Motor neuron (in vitro differentiated cells): ENCODE data around the gene SPRED2. TPM values are rescaled to one million over a fixed set of nuclear protein-coding genes. Genes with fewer than 3 reads are reported as not detected.
A peak's percentile ranks its signal among the peaks of the same experiment; 100 is the strongest.
"Not testable (repeated sequence)": the region's sequence is repeated elsewhere in the genome, so short reads cannot be mapped to it uniquely, and the experiment has no call there.

Experiments used
- ATAC-seq, 8 experiments: fragments of 200-7000 bp; cut with Tn5 transposase; replicated peaks in 6 of 8; 2 replicates each; pipeline ENCODE4 v1.8.0; 2021; ENCODE audit warnings: mild to moderate bottlenecking in 8 of 8, moderate library complexity in 8 of 8
- H3K27ac ChIP-seq, 2 donors: fragments of 250-450 bp; sonication (Bioruptor Pico); 2 replicates each; pipeline ENCODE4 v1.9.0; 2021; ENCODE audit warnings: antibody characterized with exemption in 2 of 2, mild to moderate bottlenecking in 2 of 2, moderate library complexity in 1 of 2
- H3K4me1 ChIP-seq, 2 donors: fragments of 250-450 bp; sonication (Bioruptor Pico); replicated peaks in 1 of 2; 2 replicates each; pipeline ENCODE4 v1.6.1; 2021; ENCODE audit warnings: antibody characterized with exemption in 2 of 2, mild to moderate bottlenecking in 2 of 2, moderate library complexity in 1 of 2
- H3K4me3 ChIP-seq, 5 donors: fragments of 250-450 bp; sonication (Bioruptor Pico); 2 replicates each; pipeline ENCODE4 v1.9.0; 2021; ENCODE audit warnings: antibody characterized with exemption in 5 of 5, mild to moderate bottlenecking in 5 of 5, moderate library complexity in 4 of 5
- WGBS, 10 experiments: fragments of 450-650 bp; shearing (Covaris generic); methylation state at CpG; one replicate each; pipeline ENCODE4 v1.0.0; 2022; 5-methylcytosine and 5-hydroxymethylcytosine counted together
- in situ Hi-C, 9 experiments: fragments of 400-800 bp; cut with MboI; loops; one replicate each; pipeline ENCODE4 v1.15.0; 2021; ENCODE audit warnings: low sequenced_read_pairs in 9 of 9, low pct_unique_long_range_greater_than_20kb in 2 of 9; ENCODE audit not compliant: unreplicated experiment in 9 of 9
- total RNA-seq, 8 experiments: library from RNA; unstranded; fragments of 300-600 nt; gene quantifications; 2 replicates each; pipeline versions ENCODE4 v1.2.3 to v1.2.4, GENCODE V29; 2022

Gene SPRED2
- total RNA-seq, 8 experiments from 2014 or later, result 8.9 to 38.3 (median 15.5) TPM

DNA sequence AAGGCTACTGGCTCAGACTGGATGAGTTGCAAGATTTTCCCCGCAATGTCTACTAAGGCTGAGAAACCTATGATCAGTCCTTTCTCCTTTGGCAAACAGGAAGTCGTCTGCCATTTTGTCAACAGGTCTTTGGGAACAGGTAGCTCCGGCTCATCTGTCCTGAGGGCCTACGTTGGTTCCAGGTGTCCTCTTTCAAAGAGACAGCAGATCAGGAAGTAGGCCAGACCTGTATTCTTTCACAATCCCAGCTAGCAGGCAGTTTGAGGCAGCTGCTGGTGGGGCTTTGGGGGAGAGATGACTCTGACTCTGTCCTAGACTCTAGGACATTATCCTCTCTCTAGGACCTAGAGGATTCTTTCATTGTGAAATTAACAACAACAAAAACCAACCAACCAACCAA is 106.1 kb downstream of the SPRED2 start:
- WGBS, 10 experiments, result 73 to 100% (median 90%) methylated on average over 1 to 4 of the region's 4 CpGs; no CpG with 5 or more reads in 3 of the 10 experiments
- ATAC-seq, result no peak
- in situ Hi-C loops, result no loop called here
- H3K4me1 ChIP-seq, result no peaks in the 10 kb centered on the region
- no peak overlapping the region for H3K27ac ChIP-seq
- H3K4me3 ChIP-seq, result no peak overlapping the region

DNA sequence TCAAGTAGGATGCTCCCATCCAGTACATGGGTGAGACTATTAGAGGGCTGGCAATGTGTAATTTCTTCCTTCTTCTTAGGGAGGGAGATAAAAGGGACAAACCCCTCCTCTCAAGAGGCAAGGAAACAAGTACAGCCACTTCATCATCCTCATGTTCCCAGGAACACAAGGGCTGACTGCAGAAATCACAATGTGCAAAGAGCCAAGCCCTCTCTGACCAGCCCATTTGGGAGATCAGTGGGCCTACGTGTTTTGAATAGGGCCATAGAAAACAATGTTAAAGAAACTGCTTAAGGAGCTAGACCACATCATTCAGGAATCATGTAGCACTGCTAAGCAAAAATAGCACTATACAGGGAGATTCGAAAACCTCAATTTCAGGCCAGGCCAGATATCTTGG is 107.3 kb downstream of the SPRED2 start:
- H3K4me3 ChIP-seq, result no peak overlapping the region
- ATAC-seq, result no peak
- H3K4me1 ChIP-seq, result no peaks in the 10 kb centered on the region
- H3K27ac ChIP-seq, result no peak overlapping the region
- 55 to 100% (median 100%) methylated on average over 1 to 2 of the region's 2 CpGs; no CpG with 5 or more reads in 5 of the 10 experiments for WGBS, 10 experiments
- in situ Hi-C loops, result no loop called here

DNA sequence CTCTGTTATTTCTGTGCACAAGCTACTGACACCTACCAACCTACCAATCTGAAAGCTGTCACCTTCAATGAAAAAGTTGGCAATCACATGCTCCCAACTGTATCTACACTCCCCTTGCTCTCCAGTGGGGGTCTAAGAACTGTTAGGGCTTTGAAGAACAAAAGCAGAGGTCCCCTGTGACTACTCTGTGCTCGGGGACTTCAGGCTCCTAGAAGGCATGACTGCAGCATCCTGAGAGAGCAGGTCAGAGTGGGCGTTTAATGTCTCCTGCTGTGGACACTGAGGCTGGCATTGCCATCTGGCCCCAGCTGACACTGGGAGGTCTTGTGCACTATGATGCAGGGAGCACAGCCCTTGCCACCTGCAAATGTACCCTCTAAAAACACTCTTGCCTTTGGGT is 111.5 kb downstream of the SPRED2 start:
- no peak for ATAC-seq
- no peak overlapping the region for H3K4me3 ChIP-seq
- no peaks in the 10 kb centered on the region for H3K4me1 ChIP-seq
- 83 to 100% (median 100%) methylated on average over 1 of the region's 2 CpGs; no CpG with 5 or more reads in 7 of the 10 experiments for WGBS, 10 experiments
- H3K27ac ChIP-seq, result no peak overlapping the region
- in situ Hi-C loops, result no loop called here

DNA sequence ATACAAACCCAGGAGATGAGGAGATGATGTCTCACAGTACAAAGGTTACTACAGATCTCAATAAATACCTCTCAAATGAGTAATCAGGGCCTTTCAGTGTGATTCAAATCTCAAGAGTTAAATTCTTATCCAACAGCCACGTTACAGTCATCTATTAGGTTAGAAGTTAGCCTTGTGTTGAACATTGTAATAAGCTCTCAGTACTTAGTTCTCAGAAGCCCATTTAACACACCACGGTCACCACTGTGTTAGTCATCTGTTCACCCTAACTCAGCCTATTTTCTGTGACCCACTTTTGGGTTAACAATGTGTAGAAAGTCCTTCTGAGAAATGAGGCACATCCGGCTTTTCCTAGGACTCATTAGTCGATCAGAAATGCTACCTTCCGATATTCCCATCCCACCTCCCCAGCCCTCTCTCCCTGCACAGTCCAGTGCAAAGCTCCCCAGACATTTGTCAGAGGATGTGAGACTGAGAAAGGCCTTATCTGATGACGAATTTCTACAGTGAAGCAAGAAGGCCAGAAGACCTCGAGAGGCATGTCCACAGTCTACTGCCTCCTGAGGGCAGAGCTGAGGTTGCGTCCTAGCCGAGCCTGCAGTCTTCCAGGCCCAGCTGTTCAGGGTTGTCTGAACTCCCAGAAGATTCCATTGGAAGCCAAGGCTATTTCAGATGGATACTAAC is 112.2 kb downstream of the SPRED2 start:
- 0 to 100% (median 88%) methylated on average over 1 to 7 of the region's 9 CpGs; no CpG with 5 or more reads in 3 of the 10 experiments for WGBS, 10 experiments
- no peak overlapping the region for H3K27ac ChIP-seq
- H3K4me3 ChIP-seq, result no peak overlapping the region
- in situ Hi-C loops, result no loop called here
- ATAC-seq, result peak in 4 of 8 experiments; percentile 29 to 94 (median 84)
- no peaks in the 10 kb centered on the region for H3K4me1 ChIP-seq

DNA sequence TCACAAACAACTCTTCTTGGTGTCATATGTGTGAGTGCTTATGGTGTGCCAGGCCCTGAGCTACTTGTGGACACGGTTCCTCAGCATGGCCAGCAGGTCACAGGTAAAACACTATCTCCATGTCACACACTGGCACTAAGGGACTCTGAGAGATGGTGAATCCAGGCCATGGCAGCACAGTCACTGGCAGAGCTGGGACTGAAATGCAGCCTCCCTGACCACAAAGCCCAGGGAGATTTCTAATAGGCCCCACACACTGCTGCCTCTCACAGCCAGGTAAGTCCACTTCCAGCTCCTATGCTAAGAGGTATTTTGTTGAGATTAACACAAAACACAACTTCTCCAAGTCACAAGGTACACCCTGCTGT is 112.7 kb downstream of the SPRED2 start:
- Histone ChIP-seq H3K27ac (no peak overlapping the region), H3K4me3 (no peak overlapping the region), H3K4me1 (no peaks in the 10 kb centered on the region)
- ATAC-seq, result no peak
- 75 to 100% methylated on average over 1 of the region's 1 CpG; no CpG with 5 or more reads in 8 of the 10 experiments for WGBS, 10 experiments
- in situ Hi-C loops, result no loop called here

DNA sequence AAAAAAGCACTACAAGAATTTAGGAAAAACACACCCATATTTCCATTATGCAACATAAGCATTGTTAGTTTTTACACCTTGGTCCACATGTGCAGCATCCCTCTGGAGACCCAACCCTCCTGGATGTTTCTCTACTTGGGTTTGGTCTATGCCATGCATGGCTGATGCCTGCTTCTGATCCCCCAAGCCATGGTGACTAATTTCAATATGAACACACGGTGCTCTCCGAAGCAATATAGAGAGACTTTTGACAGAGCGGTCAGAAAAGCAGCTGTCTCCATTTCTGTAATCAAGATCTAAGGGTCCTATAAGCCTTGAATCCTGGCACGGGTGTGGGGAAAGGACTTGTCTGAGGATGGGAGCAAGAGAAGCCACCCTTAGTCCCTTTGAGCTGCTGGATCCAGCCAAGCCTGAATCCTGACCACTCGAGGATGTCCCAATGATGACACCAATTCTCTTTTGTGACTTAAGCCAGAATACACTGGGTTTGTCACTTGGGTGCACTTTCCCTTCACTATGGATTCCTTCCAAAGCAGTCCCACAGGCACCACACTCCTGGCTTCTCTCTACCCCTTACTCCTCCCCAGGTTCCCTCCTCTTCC is 113.2 kb downstream of the SPRED2 start:
- no peak for ATAC-seq
- Histone ChIP-seq H3K4me1 (no peaks in the 10 kb centered on the region), H3K27ac (no peak overlapping the region), H3K4me3 (no peak overlapping the region)
- WGBS, 10 experiments, result 60 to 98% (median 87%) methylated on average over 2 to 5 of the region's 5 CpGs; no CpG with 5 or more reads in 4 of the 10 experiments
- in situ Hi-C loops, result no loop called here

DNA sequence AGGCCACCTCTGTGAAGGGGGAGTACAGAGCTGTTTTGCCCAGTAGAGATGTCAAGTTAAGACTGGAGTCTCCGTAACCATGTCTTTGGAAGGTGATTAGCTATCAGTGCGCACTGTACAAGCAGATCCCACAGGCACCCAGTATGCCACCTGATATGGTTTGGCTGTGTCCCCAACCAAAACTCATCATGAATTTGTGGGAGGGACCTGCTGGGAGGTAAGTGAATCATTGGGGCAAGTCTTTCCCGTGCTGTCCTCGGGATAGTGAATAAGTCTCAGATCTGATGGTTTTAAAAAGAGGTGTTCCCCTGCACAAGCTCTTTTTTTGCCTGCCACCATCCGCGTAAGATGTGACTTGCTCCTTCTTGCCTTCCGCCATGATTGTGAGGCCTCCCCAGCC is 114.6 kb downstream of the SPRED2 start:
- no peaks in the 10 kb centered on the region for H3K4me1 ChIP-seq
- in situ Hi-C loops, result no loop called here
- H3K27ac ChIP-seq, result no peak overlapping the region
- H3K4me3 ChIP-seq, result no peak overlapping the region
- 87 to 100% (median 94%) methylated on average over 2 to 5 of the region's 7 CpGs; no CpG with 5 or more reads in 1 of the 10 experiments for WGBS, 10 experiments
- no peak for ATAC-seq

DNA sequence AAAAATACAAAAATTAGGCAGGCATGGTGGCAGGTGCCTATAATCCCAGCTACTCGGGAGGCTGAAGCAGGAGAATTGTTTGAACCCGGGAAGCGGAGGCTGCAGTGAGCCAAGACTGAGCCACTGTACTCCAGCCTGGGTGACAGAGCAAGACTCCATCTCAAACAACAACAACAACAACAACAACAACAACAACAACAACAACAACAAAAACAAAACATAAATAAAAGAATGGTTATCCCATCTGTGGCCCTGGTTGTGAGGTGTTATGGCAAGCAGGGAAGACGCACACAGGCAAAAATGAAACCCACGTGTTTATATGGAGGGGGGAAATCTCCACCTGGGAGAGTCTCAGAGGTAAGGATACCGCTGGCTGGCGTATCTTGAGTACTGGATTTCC is 115.0 kb downstream of the SPRED2 start:
- H3K4me3 ChIP-seq, in situ Hi-C loops, H3K4me1 ChIP-seq, H3K27ac ChIP-seq, ATAC-seq: not testable (repeated sequence)
- 75 to 100% (median 93%) methylated on average over 1 to 7 of the region's 7 CpGs; no CpG with 5 or more reads in 5 of the 10 experiments for WGBS, 10 experiments

DNA sequence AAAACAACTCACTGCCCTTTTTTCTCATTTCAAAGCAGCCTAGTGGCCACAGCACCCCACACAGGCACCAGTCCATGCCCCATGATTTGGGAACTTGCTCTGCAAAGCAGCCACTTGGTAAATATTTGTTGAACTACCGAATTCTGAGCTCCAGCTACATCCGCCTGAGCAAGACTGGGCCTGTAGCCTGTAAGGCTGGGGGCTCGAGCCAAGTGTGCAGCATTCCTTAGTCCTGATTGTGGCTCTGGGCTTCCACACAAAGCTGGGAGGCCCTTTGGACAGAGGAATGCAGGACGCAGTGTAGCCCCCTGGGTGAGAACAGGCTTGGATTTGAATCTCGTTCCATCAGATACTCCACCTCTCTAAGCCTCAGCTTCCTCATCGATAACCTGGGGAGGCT is 116.3 kb downstream of the SPRED2 start:
- in situ Hi-C loops, result no loop called here
- Histone ChIP-seq H3K4me3 (no peak overlapping the region), H3K27ac (no peak overlapping the region), H3K4me1 (no peaks in the 10 kb centered on the region)
- peak in 1 of 8 experiments; percentile 70 for ATAC-seq
- 80 to 100% (median 100%) methylated on average over 1 to 3 of the region's 6 CpGs; no CpG with 5 or more reads in 4 of the 10 experiments for WGBS, 10 experiments

DNA sequence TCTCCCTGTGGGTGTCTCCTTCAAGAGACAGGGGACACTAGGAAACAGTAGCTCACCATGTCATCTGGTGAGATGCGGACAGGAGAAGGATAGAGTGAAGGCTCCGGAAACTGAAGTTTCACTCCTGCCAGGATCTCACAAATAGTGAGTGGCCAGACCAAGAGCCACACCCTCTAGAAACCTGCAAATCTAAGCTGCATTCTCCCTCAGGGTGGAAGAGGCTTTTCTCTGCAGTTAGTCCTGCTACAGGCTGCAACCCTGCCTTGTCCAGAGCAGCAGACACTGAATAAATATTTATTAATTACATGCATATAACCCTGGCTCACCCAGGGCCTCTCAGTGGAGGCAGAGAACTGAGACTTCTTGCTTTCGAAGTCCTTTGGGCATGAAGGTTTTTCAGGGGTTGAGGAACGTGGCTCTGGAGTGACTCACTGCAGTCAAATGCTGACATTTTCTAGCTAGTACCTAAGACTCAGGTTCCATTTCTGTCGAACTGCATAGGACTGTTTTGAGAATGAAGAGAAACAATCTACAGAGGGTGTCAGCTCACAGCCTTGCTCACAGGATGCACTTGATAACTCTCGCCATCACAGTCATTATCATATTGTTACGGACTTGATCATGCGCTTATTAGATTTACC is 117.5 kb downstream of the SPRED2 start:
- WGBS, 10 experiments, result 38 to 100% (median 84%) methylated on average over 2 to 6 of the region's 8 CpGs; no CpG with 5 or more reads in 1 of the 10 experiments
- in situ Hi-C loops, result no loop called here
- H3K4me3 ChIP-seq, result no peak overlapping the region
- ATAC-seq, result peak in 3 of 8 experiments; percentile 80 to 94 (median 83)
- H3K27ac ChIP-seq, result no peak overlapping the region
- H3K4me1 ChIP-seq, result no peaks in the 10 kb centered on the region

DNA sequence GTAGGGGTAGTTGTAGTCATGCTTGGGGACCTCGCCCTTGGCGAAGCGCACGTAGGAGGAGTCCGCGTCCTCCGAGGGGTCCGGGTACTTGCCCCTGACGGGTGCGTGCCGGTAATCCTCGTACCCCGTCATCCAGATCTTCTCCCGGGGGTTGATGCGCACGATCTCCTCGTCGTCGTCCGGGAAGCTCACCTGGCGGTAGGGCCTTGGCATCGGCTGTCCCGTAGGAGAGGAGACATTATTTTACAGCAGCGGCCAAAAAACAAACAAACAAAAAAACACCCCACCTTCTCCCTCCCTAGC is 118.5 kb downstream of the SPRED2 start:
- in situ Hi-C loops, result no loop called here
- no peak overlapping the region for H3K4me3 ChIP-seq
- WGBS, 10 experiments, result 83 to 100% (median 97%) methylated on average over 1 to 19 of the region's 24 CpGs; no CpG with 5 or more reads in 5 of the 10 experiments
- H3K4me1 ChIP-seq, result no peaks in the 10 kb centered on the region
- ATAC-seq, result no peak
- no peak overlapping the region for H3K27ac ChIP-seq

DNA sequence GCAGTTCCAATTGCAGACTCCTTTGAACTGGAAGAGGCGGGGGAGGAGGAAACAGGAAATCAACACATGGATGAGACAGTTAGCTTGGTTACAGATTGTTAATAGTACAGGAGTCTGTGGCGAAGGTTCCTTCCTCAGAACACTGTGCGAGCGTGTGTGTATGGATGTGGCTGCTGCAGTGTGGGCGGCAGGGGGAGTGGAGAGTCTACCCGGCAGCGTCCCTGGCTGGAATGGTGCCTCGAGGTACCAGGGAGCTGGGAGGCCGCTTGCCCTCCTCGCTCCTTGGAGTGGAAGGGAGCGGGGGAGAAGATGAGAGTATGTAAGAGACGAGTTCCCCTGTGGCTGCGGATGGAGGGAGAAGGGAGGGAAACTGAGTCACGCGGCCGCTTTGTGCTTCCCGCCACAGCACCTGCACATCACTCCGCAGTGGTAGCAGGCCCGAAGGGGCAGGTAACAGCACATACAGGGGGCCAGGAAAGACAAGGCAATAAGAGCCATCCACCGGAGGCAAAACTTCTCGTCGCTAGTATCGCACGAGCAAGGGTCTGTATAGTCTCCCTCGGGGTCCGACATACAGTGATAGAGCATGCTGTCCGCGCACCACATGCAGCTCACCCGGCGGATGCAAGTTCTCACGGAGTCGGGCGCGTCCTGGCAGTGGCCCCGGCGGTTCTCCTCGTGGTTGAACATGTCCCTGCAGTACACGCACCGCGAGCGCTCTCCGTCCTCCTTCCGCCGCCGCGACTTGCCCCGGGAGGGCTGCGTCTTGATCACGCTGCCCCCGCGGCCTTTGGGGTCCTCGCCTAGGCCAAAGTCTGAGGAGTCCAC is 119.1 kb downstream of the SPRED2 start:
- in situ Hi-C loops, result no loop called here
- no peak for ATAC-seq
- Histone ChIP-seq H3K27ac (no peak overlapping the region), H3K4me3 (no peak overlapping the region), H3K4me1 (no peaks in the 10 kb centered on the region)
- 80 to 100% (median 91%) methylated on average over 1 to 19 of the region's 52 CpGs for WGBS, 10 experiments

DNA sequence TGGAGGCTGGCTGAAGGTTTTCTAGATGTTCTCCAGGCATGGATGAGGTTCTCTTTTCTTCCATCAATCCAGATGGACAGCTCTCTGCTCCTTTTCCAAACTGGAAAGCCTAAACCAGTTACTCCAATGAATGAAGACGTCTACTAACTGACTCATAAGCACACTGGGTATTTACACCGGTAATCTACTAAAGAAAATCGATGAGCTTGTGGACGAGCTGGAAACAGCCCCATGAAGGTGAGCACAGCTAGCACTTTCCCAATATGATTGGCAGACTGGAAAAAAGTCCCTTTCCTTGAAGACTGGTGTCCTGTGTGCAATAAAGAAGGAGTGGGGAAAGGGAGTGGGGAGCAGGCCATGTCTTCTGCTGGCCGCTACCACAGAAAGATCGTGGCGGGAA is 120.8 kb downstream of the SPRED2 start:
- Histone ChIP-seq H3K4me3 (no peak overlapping the region), H3K27ac (no peak overlapping the region), H3K4me1 (no peaks in the 10 kb centered on the region)
- in situ Hi-C loops, result no loop called here
- ATAC-seq, result no peak
- 93 to 100% (median 96%) methylated on average over 2 to 6 of the region's 7 CpGs; no CpG with 5 or more reads in 5 of the 10 experiments for WGBS, 10 experiments
